Left renal pelvis (tissue), 4 donors: ENCODE measurements around the gene RPS6KA3. TPM values are rescaled to one million over a fixed set of nuclear protein-coding genes. Genes with fewer than 3 reads are reported as not detected.

Experiments
- DNase-seq, 4 donors: peaks; one replicate each; pipeline ENCODE4 v3.0.0-alpha.2; 2013; ENCODE audit warnings: low read depth in 4 of 4, low spot score in 3 of 4
- polyA plus RNA-seq, 4 donors: library from polyadenylated mRNA; unstranded; fragments of 120-200 nt; gene quantifications; one replicate each; pipeline ENCODE4 v1.2.1, GENCODE V29; 2013; ENCODE audit not compliant: insufficient read length in 4 of 4

Gene RPS6KA3
- polyA plus RNA-seq: 10 to 100 TPM; 27.2 to 36.0 (median 30.3) TPM

GRCh38 chrX:20266810-20267606 is at the start of gene RPS6KA3:
TSS of gene RPS6KA3 (minus strand) at chrX:20266909. CDS start at chrX:20266632, 277 bp downstream.
- peak in 3 of 4 donors; percentile 53 to 61 (median 58) for DNase-seq

GRCh38 chrX:20315140-20315539 is 48.4 kb upstream of the RPS6KA3 start:
- no peak for DNase-seq

GRCh38 chrX:20313899-20314298 is 47.2 kb upstream of the RPS6KA3 start:
- DNase-seq: no peak

- DNase-seq: no peak
Measured at GRCh38 chrX:20312018-20312417, 45.3 kb upstream of the RPS6KA3 start.

GRCh38 chrX:20311505-20311904 is 44.8 kb upstream of the RPS6KA3 start:
- no peak for DNase-seq

GRCh38 chrX:20309806-20310205 is 43.1 kb upstream of the RPS6KA3 start:
- no peak for DNase-seq

- no peak for DNase-seq
Measured at GRCh38 chrX:20306668-20307067, 40.0 kb upstream of the RPS6KA3 start.

- no peak for DNase-seq
Measured at GRCh38 chrX:20300822-20301221, 34.1 kb upstream of the RPS6KA3 start.

GRCh38 chrX:20294957-20295356 is 28.2 kb upstream of the RPS6KA3 start:
- DNase-seq: no peak

GRCh38 chrX:20294284-20294683 is 27.6 kb upstream of the RPS6KA3 start:
- DNase-seq: no peak

GRCh38 chrX:20285511-20285910 is 18.8 kb upstream of the RPS6KA3 start:
- no peak for DNase-seq

GRCh38 chrX:20284992-20285391 is 18.3 kb upstream of the RPS6KA3 start:
- no peak for DNase-seq

GRCh38 chrX:20284444-20284843 is 17.7 kb upstream of the RPS6KA3 start:
- no peak for DNase-seq

GRCh38 chrX:20280938-20281337 is 14.2 kb upstream of the RPS6KA3 start:
- DNase-seq: no peak

GRCh38 chrX:20274121-20274520 is 7.4 kb upstream of the RPS6KA3 start:
- no peak for DNase-seq

GRCh38 chrX:20271730-20272129 is 5.0 kb upstream of the RPS6KA3 start:
- no peak for DNase-seq

- DNase-seq: no peak
Measured at GRCh38 chrX:20271186-20271585, 4.5 kb upstream of the RPS6KA3 start.

GRCh38 chrX:20270562-20270890 is 3.8 kb upstream of the RPS6KA3 start:
- DNase-seq: no peak

GRCh38 chrX:20269848-20270561 is 3.3 kb upstream of the RPS6KA3 start:
- no peak for DNase-seq

GRCh38 chrX:20267931-20268701 is 1.4 kb upstream of the RPS6KA3 start:
- DNase-seq: peak in 1 of 4 donors; percentile 0

- peak in 1 of 4 donors; percentile 2 for DNase-seq
Measured at GRCh38 chrX:20267607-20267930, 860 bp upstream of the RPS6KA3 start.
